GM19240 (cell line): ENCODE measurements around the gene NAB1.
"Not testable (repeated sequence)": the region's sequence is repeated elsewhere in the genome, so short reads cannot be mapped to it uniquely, and the experiment has no call there.

Source experiments
- DNase-seq: peaks from one replicate; pipeline ENCODE4 v3.0.0; 2011; ENCODE audit warnings: low spot score; ENCODE audit not compliant: insufficient read length

NAB1 gene

DNA sequence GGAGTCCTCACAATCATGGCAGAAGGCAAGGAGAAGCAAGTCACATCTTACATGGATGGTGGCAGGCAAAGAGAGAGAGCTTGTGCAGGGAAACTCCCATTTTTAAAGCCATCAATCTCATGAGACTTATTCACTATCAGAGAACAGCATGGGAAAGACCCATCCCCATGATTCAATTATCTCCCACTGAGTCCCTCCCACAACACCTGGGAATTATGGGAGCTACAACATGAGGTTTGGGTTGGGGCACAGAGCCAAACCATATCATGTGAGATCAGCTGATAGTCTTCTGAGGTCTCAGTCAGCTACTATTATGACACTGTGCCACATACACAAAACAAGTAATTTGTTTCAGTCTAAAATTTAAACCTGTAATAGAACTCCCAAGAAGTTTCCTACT, 59.8 kb downstream of the NAB1 start:
- DNase-seq: not testable (repeated sequence)

DNA sequence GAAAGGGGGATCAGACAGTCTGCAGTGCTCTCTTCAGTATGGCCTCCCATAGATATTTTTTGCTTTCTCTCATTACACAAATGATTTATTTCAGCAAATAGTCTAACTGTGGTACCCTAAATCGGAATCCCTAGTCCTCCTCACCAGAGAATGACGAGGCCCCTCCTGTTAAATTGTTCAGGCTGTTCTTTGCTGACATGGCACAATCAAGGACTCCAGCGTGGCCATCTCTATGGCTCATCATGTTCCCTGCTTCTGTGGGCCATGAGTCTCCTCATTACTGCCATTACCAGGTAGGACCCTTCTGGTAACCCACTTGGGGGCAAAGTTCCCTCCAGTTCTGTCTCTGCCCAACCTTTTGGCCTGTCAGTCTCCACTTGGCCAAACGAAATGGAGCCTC, 62.2 kb downstream of the NAB1 start:
- no peak for DNase-seq

DNA sequence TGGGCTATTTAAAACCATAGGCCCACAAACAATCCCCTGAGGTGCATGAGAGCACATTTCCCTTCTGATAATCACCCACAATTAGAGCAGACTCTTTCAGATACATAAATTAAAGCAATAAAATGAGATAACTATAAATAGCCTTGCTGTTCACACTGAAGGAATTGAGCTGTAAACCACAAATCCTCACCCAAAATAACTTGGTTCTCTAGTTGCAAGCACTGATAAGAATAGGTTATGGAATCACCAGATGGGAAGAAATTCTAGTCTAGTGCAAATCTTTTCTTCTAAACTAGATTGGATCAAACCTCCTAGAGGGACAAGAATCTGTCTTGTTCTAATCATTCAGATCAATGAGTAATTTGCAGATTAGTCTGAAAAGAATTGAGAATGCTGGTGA, 64.6 kb downstream of the NAB1 start:
- no peak for DNase-seq

DNA sequence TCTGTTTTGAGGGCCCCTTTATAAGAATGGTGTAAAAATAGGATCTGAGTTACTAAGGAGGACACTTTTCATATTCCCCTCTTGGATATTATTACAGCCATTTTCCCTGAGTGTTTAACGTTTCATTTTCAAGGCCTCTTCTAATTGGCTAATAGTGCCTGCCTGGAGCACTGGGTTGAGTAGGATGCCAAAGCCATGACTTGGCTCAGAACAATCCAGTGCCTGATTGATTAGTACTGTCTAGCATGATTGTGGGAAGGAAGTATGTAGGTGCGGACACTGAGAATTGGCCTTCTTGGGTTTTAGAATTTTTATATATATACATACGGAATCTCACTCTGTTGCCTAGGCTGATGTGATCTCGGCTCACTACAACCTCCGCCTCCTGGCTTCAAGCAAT, 66.1 kb downstream of the NAB1 start:
- DNase-seq: no peak

DNA sequence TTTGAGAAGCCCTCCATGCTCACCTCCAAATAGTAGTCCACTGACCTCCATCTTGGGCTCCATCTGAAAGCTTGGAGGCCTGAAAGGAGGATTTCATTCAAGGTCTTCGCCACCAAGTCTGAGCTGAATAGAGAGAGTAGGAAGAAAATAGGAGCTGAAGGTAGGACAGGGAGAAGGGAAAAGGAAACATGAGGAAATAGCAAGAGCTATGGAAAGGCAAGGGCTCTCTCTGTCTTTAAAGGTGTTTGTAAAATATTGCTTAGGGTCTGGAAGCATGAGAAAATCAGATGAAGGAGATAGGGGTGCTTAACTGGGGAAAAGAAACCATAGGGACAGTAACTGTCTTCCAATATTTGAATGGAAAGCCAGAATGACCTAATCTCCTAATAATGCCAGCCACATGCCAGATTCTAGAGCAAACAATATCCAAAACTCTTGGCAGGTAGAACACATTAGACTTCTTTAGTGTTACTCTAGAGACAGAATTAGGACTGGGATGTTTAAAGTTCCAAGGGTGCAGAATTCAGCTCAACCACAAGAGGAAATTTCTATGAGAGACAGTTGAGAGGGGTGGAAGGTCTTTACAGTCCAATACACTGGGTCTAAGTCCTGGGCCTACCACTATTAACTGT, 67.4 kb downstream of the NAB1 start:
- no peak for DNase-seq

DNA sequence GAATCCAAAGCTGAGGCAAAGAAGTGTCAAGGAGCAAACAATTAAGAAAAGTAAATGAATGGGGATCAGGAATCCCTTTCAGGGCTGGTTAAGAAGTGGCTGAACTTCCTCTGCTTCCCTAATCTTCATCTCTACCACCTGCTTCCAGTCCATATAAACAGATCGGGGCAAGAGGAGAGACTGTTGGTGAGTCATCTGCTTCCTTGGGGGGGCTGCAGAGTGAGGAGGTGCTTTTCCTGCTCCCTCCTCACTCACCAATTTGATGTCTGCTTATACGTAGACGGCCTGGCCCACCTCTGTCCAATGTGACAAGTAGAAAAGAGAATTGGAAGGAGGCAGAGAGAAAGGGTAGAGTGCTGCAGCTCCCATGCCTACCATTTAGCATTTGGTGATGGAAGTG, 68.4 kb downstream of the NAB1 start:
- DNase-seq: no peak

DNA sequence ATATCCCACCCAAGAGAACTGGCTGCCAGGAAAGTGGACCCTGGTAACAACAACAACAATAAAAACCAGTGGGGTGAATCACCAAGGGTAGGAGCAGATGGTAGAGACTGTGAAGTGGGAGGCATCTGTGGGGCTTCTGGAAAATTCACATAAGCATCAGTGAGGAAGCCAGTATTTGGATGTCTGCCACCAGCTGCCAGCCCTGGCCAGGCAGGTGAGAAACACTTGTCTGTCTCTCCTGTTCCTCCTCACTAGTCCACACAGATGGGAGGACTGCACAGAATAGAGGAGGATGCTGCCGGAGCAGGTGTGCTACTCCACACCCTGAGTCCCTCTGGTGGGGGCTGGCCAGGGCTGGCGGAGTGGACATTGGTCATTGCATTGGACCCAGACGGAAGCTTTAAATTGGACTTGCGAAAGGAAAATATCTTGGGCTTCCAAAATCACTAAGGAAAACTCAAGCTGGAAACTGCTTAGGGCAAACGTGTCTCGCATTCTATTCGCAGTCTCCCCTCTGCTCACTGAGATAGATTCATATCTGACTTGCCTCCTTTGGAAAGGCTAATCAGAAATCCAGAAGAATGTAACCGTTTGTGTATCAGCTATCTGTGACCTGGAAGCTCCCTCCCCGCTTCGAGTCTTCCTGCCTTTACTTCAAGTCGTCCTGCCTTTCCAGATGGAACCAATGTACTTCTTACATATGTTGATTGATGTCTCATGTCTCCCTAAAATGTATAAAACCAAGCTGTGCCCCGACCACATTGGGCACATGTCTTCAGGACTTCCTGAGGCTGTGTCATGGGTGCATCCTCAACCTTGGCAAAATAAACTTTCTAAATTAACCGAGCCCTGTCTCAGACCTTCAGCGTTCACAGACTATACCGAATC, 69.1 kb downstream of the NAB1 start:
- no peak for DNase-seq

DNA sequence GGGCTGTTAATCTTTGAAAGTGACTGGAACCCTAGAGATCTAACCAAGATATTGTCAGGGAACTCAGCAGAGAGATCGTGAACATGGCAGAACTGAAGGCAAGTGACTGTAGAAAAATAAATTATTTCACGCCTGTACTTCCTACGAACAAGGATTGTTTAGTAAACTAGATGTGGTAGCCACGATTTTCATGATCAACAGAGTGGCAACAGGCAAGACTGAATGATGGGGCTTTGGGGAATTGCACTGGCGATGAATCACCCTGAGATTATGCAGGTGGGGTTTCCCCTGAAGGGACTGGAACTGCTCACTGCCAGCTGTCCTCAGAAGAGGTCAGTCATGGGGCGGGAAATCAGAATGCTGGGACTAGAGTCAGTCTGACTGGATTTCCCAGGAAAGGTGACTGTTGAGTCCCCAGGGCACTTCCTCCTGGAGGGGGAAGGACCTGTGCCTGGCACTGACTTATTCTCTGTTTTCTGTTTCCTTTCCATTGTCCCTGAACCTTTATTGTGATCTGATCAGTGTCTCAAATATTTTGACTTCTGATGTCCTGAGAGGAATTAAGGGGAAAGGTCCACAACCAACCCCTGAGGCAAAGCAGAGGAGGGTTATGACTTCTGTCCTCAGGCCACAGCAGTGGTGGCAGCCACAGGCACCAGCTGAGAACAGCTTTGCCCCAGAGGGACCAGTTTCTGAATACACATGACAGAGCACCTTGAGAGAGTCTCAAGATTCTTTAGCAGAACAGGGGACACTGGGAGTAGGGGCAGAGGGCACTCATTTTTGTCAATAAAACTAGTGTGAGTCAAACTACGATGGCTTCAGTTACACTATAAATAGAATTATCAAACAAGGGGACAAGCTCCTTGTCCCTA, 70.0 kb downstream of the NAB1 start:
- DNase-seq: no peak

DNA sequence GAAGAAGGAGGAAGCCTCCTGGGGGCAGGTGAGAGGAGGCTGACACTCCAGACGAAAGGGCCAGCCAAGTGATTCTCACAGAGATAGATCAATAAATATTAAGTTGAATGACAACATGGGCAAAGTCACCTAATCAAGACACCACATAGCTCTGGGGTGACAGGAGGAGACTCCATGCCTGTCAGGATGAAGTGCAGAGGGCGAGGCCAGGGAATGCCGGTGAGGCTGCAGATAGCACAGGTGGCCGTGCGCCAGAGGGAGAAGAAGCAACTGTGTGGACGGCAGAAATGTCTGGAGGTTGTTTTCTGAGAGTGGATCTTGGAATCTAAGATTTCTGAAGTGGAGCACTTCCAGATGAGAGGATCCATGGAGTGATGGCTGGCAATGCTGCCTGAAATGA, 71.4 kb downstream of the NAB1 start:
- no peak for DNase-seq

DNA sequence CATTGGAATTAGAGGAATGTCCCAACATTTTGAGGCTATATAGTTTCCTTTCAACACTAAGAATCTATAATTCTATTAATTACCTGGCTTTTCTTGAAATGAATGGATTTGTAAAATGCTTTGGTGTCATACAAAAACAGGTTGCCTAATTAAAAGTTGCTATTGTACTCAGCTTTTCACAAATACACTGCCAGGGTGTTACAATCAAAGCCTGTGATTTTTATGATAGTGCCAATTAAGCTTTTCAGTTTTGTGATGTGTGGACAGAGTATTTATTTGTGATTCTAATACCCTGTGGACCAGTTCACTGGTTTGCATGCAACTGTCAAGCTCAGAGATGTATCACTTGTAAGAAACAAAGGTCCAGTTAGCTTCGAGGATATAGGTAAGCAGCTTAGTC, 71.8 kb downstream of the NAB1 start:
- no peak for DNase-seq

DNA sequence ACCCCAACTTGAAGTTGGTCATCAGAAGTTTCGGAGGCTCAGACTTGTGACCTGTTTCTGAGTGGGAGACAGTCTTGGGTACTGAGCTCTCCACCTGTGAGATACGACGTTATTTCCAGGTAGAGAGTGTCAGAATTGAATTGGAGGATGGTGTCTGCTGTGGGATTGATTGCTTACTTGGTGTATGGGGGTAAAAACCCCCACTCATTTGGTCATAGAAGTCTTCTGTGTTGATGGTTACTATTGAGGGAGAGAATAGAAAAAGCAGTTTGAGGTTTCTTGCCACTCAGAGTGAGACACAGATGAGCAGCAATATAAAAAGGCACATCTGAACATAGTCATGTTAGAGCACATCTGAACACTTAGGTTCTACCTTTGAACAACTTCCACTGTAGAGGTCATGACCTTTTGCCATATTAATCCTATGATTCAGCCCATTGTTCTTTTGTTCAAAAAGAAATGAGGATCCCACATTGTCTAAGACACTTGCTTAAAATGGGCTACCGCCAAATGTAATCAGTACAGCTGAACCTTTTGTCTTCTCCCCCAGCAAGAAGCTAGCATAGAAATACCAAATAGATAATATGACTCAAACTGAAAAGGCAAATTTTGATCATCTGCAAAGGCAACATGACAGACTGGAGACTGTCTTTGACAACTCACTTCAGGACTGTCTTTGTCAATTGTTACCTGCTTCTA, 73.3 kb downstream of the NAB1 start:
- DNase-seq: peak; percentile 12

DNA sequence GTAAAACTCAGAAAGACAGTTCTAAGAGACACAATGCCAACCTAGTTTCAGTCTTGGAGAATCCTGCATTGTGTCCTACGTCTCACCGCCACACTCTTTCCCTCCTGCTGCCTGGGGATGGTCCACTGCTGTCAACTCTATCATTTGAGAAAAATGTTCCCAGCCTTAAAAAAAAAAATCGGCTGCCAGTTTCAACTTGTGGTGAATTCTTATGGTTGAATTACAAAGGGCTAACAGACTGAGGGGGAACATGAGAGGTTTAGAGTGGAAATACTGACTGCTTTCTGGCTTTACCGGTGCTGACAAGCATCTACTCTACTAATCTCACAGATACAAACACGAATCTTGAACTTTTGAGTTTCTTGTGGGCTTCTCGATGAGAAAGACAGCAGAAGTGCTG, 74.0 kb downstream of the NAB1 start:
- DNase-seq: no peak

DNA sequence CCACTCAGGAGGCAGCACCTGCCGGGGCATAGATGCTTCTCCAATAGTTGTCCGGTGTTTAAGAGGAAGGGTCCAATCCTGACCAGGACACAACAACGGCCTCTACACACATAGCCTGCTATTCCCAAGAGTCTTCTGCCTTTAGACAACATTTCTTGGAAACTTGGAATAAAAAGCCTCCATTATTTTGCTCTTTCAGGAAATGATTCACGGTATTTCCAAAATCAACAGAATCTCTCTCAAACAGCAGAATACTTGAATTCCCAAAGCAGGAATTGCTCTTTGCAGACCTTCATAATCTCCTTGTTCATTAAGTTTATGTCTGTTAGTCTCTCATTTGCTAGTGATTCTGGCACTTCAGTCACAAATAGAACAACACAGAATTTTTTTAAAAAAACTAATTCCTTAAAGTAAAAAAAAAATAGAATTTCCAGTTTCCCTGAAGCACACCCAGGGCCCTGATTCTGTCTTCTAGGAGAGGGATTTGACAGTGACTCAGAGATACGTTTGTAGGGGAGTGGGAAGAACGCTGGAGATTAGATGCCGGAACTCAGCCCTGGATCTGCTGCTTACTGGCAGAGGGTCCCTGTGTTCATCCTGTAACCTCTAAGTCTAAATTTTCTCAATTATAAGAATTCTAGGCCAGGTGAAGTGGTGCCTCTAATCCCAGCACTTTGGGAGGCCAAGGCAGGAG, 74.7 kb downstream of the NAB1 start:
- DNase-seq: no peak

DNA sequence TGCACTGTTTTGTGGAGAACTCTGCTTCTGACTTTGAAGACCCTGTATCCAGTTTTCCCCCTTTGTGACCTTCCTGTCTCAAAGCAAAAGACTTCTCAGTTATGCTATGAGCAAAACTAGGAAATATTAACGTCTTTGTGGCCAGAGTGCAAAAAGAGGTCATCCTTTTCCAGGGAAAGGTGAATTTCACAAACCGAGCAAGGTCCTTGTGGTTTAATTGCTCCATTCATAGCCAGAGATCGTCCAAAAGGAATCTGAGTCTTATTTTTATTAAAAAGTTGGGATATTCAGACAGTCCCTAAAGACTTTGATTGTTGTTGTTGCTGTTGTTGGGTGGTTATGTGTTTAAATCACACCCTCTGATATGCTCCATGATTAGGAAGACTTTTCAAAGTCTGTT, 77.4 kb downstream of the NAB1 start:
- no peak for DNase-seq

DNA sequence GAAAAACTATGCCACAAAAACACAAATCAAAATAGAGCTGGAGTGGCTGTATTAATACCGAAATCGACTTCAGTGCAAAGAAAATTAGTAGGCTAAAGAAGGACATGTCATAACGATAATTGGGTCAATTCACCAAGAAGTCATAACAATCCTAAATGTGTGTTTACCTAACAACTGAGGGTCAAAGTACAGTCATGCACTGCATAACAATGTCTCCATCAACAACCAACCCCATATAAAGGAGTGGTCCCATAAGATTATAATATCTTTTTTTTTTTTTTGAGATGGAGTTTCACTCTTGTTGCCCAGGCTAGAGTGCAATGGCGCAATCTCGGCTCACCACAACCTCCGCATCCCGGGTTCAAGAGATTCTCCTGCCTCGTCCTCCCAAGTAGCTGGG, 87.5 kb downstream of the NAB1 start:
- DNase-seq: no peak

DNA sequence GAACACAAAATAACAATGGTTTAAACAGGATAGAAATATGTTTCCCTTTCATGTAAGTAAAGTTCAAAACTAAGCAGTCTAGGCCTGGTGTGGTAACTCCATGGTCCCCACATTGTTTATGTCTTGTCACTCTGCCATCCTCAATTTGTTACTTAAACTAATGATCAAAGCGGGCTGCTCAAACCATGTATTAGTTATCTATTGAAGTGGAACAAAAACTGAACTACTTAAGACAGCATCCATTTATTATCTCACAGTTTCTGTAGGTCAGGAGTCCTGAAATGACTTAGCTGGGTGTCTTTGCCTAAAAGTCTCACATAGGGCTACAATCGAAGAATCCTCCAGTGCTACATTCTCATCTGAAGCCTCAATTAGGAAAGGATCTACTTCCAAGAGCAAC, 91.6 kb downstream of the NAB1 start:
- no peak for DNase-seq
